Measurements from ENCODE around the gene GPX4. TPM values are rescaled to one million over a fixed set of nuclear protein-coding genes. Genes with fewer than 3 reads are reported as not detected.

The GPX4 gene
- total and polyA plus RNA-seq, 2 of the 13 experiments (the other 11 are each of a cell fraction or from before 2014, with no cell fraction given): 535 to 613 TPM

- no peak for TF ChIP-seq ZNF564 (CRISPR knock-in tag; IDR thresholded peaks at IDR 0.05)
- TF ChIP-seq, protein P1, sequence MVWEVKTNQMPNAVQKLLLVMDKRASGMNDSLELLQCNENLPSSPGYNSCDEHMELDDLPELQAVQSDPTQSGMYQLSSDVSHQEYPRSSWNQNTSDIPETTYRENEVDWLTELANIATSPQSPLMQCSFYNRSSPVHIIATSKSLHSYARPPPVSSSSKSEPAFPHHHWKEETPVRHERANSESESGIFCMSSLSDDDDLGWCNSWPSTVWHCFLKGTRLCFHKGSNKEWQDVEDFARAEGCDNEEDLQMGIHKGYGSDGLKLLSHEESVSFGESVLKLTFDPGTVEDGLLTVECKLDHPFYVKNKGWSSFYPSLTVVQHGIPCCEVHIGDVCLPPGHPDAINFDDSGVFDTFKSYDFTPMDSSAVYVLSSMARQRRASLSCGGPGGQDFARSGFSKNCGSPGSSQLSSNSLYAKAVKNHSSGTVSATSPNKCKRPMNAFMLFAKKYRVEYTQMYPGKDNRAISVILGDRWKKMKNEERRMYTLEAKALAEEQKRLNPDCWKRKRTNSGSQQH (CRISPR knock-in tag; IDR thresholded peaks at IDR 0.05; ENCODE audit: low read depth): peak; percentile 90
- TF ChIP-seq ZNF615 (CRISPR knock-in tag; IDR thresholded peaks at IDR 0.05; ENCODE audit: borderline replicate concordance): no peak
- TF ChIP-seq, protein P2, sequence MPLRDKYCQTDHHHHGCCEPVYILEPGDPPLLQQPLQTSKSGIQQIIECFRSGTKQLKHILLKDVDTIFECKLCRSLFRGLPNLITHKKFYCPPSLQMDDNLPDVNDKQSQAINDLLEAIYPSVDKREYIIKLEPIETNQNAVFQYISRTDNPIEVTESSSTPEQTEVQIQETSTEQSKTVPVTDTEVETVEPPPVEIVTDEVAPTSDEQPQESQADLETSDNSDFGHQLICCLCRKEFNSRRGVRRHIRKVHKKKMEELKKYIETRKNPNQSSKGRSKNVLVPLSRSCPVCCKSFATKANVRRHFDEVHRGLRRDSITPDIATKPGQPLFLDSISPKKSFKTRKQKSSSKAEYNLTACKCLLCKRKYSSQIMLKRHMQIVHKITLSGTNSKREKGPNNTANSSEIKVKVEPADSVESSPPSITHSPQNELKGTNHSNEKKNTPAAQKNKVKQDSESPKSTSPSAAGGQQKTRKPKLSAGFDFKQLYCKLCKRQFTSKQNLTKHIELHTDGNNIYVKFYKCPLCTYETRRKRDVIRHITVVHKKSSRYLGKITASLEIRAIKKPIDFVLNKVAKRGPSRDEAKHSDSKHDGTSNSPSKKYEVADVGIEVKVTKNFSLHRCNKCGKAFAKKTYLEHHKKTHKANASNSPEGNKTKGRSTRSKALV (CRISPR knock-in tag; IDR thresholded peaks at IDR 0.05): no peak
- TF ChIP-seq ZNF660 (CRISPR knock-in tag; IDR thresholded peaks at IDR 0.05; ENCODE audit: borderline replicate concordance, low read depth): no peak
- no peak for TF ChIP-seq FOXK2 (IDR thresholded peaks at IDR 0.05)
- no peak; the same call in 1 of the 2 replicates for TF ChIP-seq ZNF556 (CRISPR knock-in tag; IDR thresholded peaks at IDR 0.05; ENCODE audit: borderline replicate concordance)
- TF ChIP-seq ZFY (CRISPR knock-in tag; IDR thresholded peaks at IDR 0.05): no peak
- no peak for TF ChIP-seq ZNF253 (CRISPR knock-in tag; IDR thresholded peaks at IDR 0.05; ENCODE audit: borderline replicate concordance)
- TF ChIP-seq ZNF33B (CRISPR knock-in tag; IDR thresholded peaks at IDR 0.05): no peak
- no peak for TF ChIP-seq CEBPZ (IDR thresholded peaks at IDR 0.05; ENCODE audit: low read length)
- no peak for TF ChIP-seq ZNF44 (CRISPR knock-in tag; IDR thresholded peaks at IDR 0.05)
- TF ChIP-seq CHD2 (IDR thresholded peaks at IDR 0.05; ENCODE audit: low read depth, low read length): no peak
- TF ChIP-seq, protein P3, sequence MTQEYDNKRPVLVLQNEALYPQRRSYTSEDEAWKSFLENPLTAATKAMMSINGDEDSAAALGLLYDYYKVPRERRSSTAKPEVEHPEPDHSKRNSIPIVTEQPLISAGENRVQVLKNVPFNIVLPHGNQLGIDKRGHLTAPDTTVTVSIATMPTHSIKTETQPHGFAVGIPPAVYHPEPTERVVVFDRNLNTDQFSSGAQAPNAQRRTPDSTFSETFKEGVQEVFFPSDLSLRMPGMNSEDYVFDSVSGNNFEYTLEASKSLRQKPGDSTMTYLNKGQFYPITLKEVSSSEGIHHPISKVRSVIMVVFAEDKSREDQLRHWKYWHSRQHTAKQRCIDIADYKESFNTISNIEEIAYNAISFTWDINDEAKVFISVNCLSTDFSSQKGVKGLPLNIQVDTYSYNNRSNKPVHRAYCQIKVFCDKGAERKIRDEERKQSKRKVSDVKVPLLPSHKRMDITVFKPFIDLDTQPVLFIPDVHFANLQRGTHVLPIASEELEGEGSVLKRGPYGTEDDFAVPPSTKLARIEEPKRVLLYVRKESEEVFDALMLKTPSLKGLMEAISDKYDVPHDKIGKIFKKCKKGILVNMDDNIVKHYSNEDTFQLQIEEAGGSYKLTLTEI (CRISPR knock-in tag; conservative IDR thresholded peaks at IDR 0.05): no peak
- no peak for TF ChIP-seq ZNF614 (CRISPR knock-in tag; IDR thresholded peaks at IDR 0.05; ENCODE audit: borderline replicate concordance)
- TF ChIP-seq RAD51 (IDR thresholded peaks at IDR 0.05; ENCODE audit: borderline replicate concordance): peak; percentile 69
These were observed 5.4 kb upstream of the GPX4 start (continued) for GRCh38 chr19:1098177-1099051.
